Activated CD4-positive, alpha-beta T cell treated with anti-CD3 and anti-CD28 coated beads for 4 hours (primary cell): ENCODE data around the gene RNF187.

Experiments used
- DNase-seq, 2 donors: peaks; one replicate each; pipeline ENCODE4 v3.0.0-alpha.2; 2020

RNF187 gene

DNA sequence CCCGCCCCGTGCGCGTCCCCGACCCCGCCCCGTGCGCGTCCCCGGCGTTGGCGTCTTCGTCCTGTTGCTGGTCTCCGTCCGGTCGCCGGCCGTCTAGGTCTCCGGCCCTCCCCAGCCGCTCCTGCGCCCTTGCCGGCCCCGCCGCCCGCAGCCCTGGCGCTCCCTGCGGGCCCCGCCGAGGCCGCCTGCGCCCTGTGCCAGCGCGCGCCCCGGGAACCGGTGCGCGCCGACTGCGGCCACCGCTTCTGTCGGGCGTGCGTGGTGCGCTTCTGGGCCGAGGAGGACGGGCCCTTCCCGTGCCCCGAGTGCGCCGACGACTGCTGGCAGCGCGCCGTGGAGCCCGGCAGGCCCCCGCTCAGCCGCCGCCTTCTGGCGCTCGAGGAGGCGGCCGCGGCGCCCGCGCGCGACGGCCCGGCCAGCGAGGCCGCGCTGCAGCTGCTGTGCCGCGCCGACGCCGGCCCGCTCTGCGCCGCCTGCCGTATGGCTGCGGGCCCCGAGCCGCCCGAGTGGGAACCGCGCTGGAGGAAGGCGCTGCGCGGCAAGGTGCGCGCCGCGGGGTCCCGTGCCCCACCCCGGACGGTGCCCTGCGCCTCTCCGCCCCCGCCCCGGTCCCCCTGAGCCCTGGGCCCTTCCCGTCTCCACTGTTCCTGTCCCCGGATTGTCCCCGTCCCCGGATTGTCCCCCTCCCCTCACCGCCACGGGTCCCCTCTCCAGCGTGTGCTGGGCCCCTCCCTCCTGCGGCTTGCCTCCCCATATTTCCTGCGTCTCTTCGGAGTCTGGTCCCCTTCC is at the start of gene RNF187:
Gene RNF187 (plus strand): TSS at position 47 of the 789 bp plus-strand sequence.
- peak; percentile 81 to 83 for DNase-seq

DNA sequence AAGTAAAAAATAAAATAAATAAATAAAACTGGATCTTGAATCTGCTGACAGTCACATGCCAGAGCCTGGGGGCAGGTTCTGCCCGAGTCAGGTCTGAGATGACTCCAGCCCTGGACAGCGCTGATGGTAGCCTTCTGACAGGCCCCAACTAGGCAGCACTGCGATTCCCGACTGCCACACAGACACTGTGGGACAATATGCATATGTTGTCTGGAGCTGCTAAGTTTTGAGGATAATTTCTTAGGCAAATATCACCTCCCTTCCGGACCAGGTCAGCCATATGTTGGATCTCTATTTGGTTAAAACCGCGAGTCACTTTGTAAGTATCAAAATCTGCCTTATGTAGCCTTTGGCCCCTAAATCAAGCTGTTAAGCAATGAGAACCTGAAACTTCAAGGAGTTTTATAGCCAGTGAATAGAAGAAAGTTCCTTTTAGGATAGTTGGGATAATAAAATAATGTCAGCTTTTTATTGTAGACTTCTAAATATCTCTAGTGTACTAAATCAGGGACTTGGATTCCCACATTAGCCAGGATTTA is 49.7 kb upstream of the RNF187 start:
- no peak for DNase-seq

DNA sequence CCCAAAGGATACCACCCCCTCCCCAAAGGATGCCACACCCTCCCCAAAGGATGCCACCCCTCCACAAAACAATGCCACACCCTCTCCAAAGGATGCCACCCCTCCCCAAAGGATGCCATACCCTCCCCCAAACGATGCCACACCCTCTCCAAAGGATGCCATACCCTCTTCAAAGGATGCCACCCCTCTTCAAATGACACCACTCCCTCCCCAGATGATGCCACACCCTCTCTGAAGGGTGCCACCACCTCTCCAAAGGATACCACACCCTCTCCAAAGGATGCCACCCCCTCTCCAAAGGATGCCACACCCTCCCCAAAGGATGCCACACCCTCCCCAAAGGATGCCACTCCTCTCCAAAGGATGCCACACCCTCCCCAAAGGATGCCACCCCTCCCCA is 48.9 kb upstream of the RNF187 start:
- no peak for DNase-seq

DNA sequence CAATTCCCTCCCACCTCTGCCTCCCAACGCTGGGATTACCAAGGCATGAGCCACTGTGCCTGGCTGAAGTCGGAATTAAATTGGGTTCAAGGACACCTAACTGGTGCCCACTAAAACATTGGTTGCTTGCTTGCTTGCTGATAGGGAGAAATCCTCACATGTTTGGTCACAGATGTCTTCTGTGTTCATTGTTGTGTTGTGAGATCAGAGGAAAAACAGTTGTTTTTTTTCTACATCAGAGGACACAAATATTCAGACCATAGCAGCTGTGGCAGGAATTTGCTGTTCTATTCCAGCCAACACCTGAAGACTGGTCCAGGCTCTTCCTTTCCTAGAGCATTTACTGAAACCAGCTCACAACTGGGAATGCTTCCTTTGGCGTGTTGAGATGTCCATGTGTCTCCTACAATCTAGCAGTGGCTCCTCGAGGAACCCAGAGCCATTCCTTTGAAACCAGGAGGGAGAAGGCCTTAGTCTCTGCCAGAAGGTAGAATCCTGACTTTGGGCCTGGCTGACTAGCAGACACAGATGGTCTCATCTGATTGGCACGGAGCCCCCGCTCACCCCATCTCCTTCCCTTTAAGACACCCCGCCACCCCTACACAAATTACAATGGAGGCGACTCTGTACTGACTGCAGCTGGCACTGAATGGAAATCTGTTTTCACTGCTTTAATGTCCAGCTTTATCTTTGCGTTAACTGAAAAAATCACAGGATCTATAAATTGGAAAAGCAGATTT is 46.3 kb upstream of the RNF187 start:
- DNase-seq: no peak

DNA sequence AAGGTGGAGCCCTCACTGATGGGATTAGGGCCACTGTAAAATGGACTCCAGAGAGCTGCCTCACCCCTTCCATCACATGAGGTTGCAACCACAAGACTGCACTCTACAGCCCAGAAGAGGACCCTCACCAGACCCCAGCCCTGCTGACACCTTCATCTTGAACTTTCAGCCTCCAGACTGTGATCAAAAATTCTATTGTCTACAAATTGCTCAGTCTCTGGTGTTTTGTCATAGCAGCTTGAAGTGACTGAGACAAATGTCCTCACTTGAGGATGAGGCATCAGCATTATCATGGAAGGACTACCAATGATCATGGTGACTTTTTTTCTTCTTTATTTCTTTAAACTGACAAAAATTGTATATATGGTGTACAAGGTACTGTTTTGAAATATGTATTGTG is 43.8 kb upstream of the RNF187 start:
- no peak for DNase-seq

DNA sequence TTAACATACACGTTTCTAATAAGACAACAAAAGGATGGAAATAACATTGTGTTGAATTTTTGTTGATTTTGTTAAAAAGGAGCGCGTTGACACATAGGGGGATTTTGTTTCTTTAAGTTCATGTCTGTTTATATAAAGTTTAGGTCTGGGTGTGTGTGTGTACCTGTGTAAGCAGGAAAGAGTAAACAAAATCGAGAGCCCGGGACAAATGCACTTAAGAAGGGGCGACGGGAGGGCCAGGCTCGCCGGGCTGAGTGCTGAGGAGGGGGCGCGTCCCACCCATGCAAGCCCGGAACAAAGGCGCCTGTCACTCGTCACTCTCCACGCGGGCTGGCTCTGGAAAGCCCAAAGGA is 41.7 kb upstream of the RNF187 start:
- no peak for DNase-seq

DNA sequence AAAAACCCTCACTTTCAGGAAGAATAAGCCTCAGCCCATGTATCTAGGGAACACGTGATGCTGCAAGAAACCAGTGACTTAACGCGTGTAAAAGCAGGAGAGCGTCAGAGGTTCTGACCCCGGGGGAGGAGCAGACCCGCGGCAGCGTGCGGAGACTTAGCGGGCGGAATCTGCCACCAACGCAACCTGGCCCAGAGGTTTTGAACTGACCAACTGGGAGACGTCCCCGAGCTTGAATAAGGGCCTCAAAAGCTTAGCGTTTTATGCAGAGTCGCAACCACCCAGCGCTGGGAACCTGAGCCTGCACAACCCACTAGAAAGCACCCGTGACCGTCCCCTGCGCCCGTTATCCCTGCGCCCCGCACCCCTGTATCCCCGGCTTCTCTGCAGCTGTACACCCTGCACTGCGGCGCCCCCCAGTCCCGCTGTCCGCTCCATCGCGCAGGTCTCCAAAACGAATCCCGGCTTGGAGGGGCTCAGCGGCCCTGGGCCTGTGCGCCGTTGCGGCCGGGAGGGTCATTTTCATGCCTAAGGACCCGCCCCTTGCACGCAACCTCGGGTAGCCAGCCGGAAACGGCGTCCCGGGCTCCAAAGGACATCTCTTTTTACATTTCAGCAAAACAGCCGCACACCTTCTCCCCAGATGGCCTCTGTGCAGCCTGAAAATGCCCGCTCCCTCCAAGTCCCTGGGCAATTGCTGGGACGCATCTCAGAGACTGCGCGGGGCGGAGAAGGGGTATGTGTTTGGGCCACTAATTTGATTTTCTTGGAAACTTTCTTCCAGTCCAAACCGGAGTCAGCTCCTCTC is 41.1 kb upstream of the RNF187 start:
- peak in 1 of 2 donors; percentile 6 for DNase-seq

DNA sequence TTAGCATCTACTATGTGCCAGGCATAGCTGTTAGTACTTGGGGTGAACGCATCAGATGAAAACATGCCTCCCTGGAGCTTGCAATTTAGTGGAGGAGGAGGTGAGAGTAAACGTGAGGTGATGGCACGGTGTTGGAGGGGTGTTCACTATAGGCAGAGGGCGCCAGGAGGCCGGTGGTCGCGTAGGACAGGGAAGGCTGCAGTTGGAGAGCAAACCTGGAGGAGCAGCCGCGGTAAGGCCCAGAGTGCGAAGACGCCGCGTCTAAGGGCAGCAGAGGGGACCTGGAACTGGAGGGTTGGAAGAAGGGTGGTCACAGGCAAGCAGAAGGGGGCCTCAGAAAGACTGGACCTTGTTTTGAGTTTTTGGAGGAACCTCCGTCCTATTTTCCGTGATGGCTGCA is 40.3 kb upstream of the RNF187 start:
- DNase-seq: no peak

DNA sequence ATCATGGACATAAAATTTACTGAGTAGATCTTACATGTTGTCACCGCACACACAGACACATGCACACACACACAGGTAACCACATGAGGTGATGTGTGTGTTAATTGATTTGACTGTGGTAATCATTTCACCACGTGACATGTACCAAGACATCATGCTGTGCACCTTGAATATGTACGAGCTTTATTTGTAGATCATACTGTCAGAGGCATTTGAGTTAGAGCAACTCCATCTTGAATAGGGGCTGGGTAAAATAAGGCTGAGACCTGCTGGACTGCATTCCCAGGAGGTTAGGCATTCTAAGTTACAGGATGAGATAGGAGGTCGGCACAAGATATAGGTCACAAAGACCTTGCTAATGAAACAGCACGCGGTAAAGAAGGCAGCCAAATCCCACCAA is 38.8 kb upstream of the RNF187 start:
- DNase-seq: no peak

DNA sequence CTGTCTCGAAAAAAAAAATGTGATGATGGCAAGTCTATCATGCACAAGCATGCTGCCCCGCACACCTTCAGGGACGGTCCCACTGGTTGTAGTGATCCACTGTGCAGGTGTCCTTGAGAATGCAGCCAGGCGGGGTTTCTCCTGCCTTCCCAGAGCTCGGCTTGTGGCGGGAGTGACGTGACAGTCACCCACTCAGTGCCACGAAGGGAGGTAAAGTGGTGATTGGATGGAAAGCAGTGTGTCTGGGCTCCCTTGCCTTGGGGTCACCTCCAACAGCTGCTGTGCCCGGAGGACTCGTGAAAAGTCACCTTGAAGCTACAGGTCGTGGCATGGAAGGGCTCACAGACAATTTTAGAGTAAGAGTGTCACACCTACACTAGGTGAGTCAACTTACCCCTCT is 37.0 kb upstream of the RNF187 start:
- DNase-seq: no peak

DNA sequence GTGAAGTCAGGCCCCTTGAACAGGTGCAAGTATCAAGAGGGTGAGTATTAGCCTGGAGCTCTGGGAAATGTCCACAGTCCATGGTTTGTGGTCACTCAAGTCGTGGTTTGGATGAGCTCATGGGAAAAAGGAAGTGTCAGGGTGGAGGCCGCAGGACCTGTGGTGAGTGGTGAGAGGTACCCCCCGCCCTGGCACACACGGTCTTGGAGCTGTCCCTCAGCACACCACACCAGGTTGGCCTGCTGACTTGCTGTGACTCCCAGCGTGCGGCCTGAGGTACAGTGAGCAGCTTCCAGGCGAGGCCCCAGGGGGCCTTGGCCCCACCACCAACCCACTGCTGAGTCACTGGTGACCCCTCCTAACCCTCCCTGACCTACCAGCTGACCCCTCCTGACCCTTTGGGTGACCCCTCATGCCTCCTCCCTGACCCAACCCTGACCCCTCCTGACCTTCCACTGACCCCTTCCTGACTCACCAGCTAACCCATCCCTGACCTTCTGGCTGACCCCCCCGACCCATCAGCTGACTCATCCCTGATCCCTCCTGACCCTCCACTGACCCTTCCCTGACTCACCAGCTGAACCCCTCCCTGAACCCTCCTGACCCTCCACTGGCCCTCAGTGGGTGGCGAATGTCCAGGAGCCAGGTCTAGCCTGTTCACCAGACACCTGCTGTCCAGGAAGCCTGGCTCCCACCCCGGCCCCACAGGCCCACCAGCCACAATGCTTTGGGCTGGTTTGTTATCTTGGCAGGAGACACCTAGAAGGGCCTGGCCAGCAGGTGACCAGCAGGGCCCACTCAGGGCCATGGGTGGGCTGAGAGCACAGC is 34.8 kb upstream of the RNF187 start:
- no peak for DNase-seq

DNA sequence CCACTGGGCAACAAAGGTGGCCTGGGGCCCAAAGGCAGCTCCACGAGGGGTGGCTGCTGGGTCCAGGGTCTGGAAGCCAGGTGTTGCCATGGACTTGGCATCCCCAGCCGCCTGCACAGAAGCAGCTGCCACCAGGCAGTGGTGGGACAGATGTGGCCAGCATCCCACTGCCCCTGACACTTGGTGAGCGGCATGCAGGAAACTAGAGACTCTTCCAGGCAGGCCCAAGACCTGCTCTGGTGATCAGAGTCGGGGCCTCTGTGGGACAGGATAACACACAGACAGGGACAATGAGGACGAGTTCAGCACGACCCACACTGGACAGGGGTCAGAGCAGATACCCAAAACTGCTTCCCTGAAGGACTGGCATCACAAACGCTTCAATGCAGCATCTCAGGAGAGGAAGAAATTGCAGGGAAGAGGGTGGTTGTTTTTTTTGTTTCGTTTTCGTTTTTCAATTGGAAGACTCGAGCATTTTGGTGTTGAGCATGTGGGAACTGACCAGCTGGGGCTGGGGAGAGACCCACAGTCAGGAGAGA is 34.1 kb upstream of the RNF187 start:
- no peak for DNase-seq

DNA sequence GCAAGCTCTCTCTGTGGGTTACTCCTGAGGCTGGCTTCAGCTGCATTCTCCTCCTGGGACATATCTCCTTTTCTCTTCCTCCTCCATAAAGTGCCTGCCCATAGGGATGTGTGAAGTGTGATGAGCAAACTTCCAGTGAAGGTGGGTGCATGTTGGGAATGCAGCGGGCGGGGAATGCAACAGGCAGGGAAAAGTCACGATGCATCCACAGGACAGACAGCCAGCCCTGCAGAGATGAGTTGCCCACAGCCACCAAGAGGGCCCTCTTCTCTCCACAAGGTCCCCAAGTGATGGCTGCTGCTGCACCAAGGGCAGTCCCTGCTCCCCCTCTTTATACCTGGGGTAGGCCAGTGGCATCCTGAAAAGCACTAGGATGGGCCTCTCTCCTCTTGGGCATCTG is 33.6 kb upstream of the RNF187 start:
- no peak for DNase-seq

DNA sequence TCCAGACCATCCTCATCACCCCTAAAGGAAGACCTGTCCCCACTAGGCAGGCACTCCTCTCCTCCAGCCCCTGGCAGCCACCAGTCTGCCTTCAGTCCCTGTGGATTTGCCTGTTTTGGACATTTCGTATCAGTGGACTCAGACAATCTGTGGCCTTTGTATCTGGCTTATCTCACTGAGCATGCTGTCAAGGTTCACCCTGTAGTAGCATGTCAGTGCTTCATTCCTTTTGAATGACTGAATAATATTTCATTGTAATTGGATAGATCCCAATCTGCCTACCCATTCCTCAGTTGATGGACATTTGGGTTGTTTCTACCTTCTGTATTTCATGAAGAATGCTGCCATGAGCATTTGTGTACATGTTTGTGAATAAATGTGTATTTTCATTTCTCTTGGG is 32.9 kb upstream of the RNF187 start:
- no peak for DNase-seq

DNA sequence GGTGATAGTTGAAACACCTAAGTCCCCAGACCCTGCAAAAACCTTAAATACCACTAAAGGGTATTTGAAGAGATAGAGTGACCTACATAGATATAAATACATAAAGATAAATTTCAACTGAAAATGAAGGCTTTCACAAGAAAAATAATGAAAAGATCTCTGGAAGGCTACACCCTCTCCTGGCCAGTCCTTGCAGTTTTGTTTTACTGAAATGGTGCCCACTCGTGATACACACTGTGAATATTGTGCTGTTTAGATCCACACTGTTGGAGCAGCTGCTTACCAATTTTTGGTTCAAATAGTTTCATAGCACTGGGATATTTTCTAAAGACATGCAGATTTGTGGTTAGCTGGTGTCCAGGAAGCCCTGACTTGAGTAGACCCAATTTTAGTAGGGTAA is 31.5 kb upstream of the RNF187 start:
- DNase-seq: no peak

DNA sequence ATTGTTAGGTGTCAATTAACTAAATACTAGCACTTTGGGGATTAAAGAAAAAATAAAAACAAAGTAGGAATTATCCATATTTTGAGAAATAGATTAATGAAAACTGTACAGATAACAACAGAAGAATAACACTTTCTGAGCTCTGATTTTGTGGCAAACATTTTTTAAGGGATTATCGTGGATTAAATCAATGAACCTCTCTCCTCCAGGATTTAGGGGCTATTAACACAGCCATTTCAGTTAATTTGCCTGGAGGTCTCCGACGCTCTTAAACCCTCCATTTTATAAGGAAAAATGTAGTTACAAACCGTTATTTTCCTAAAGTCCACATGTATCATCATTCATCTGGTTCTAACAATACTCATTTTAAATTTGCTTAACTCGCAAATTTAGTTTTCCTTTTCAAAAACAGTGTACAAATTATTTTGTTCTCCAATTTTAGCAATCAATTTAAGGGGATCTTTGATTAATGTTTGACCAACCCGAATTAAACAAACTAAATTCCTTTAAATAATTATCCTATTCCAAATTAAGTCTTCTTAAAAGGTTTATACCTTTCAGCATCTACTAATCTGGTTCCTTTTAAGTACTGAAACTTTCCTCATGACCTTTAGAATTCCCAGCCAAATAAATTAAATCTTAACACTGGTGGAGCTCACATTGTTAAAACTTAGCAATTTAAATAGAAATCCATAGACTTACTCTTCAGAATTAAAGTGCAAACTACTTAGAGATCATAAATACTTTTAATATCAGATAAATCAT is 30.7 kb upstream of the RNF187 start:
- no peak for DNase-seq

DNA sequence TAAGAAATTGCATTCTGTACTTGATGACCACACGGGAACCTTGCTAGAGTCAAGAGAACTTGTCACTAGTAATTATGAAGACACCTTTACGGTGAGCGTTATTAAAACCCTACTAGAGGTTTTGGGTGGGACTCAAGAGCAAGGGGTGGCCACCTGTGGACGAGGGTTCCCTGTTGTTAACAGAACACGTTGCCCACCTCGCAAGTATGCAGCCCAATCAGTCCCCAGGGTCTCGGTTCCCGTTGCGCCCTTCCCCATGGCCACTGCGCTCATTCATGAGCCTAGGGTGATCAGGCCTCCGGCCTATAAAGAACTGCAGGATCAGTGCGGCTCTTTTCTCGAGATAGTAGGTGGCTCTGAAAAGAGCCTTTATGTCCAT is 30.2 kb upstream of the RNF187 start:
- DNase-seq: peak in 1 of 2 donors; percentile 8

DNA sequence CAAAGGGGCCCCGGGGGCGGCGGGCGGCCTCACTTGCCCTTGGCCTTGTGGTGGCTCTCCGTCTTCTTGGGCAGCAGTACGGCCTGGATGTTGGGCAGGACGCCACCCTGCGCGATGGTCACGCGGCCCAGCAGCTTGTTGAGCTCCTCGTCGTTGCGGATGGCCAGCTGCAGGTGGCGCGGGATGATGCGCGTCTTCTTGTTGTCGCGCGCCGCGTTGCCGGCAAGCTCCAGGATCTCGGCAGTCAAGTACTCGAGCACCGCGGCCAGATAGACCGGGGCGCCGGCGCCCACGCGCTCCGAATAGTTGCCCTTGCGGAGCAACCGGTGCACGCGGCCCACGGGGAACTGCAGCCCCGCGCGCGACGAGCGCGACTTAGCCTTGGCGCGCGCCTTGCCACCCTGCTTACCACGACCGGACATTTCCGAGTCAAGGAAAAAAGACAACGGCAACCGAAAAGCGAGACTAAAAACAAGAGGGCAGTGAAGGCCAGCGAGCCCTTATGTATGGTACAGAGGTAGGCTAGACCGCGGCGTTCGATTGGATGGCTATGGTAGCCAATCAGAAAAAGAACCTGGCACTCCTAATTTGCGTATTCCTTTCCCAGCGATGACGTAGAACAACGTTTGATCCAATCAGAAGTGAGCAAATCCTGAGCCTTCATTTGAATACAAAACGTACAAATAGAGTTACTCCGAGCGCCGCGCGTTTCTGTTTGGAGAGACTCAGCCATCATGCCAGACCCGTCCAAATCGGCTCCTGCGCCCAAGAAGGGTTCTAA is 29.6 kb upstream of the RNF187 start:
- peak; percentile 82 to 84 for DNase-seq

DNA sequence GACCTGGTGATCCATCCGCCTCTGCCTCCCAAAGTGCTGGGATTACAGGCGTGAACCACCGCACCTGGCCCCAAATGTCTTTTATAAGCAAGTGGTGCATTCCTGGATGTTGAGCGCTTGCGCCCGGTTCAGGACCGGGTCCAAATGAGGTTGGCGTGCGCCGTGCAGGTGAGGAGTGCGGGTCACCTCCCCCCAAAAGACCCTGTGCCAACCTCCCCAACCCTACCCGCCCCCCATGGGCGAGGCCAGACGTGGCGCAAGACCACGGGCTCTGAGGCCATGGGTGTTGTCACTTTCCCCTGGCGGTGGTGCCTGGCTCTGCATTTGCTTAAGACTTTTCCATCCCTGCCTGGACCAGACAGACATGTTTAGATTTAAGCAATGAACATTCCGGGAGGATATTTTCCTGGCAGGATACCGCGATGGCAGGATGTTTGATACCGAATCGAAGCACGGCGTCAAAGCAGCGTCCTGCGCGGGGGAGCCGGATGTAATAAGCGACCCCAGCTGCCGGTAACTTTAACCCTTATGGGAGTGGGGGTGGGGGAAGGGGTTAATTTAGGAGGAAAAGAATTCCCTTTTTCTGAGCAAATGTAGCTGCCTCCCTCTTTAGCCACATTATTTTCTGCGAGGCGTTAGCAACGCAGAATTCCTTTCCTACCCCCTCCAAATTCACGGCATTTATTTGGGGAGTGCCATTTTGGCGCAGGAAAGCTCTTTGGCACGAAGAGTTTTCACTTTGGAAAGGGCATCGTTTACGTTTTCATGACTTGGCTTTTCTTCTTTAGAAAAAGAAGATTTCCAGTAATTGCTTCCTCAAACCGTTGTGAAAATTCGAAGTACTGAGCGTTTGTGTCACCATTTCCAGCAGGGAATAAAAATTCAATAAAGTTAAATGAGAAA is 27.8 kb upstream of the RNF187 start:
- DNase-seq: peak; percentile 38 to 46

DNA sequence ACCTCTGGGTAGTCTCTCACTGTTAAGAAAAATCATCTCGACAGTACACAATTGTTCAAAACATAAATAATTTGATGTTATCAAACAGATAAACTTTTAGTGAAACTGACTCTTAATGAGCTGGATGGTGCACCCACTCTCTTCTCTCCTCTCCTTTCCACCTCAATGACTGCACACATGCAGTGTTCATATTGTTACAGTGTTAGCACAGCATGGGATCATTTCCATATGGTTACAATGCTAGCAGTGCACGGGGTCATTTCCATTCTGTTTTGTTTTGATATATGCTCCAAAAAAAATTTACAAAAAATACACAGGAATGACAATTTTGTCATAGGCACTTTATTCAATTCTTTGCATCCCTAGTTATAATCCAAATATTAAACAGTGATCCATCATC is 26.4 kb upstream of the RNF187 start:
- DNase-seq: no peak
